GM23338 (cell line): ENCODE measurements around the gene TNFSF8. TPM values are rescaled to one million over a fixed set of nuclear protein-coding genes. Genes with fewer than 3 reads are reported as not detected.

ENCODE experiments used
- ATAC-seq: fragments of 200-7000 bp; cut with Tn5 transposase; 3 replicates; pipeline ENCODE4 v1.9.1; 2020
- DNase-seq: peaks from one replicate; pipeline ENCODE4 v3.0.0-alpha.2; 2015; ENCODE audit warnings: low spot score
- H2AFZ ChIP-seq: fragments of 200-600 bp; sonication (generic); 2 replicates; pipeline ENCODE4 v1.8.0; 2016; ENCODE audit warnings: antibody characterized with exemption, mild to moderate bottlenecking, moderate library complexity
- H3F3A ChIP-seq: fragments of 200-600 bp; sonication (generic); replicated peaks from 2 replicates; pipeline ENCODE4 v1.8.0; 2017; ENCODE audit warnings: antibody characterized with exemption, mixed run types, low read depth
- H3K27ac ChIP-seq: fragments of 200-600 bp; sonication (generic); 2 replicates; pipeline ENCODE4 v1.6.1; 2016; ENCODE audit warnings: low read depth
- H3K27me3 ChIP-seq: fragments of 200-600 bp; sonication (generic); 2 replicates; pipeline ENCODE4 v1.8.0; 2016; ENCODE audit warnings: mild to moderate bottlenecking, mixed run types, moderate library complexity; ENCODE audit not compliant: insufficient read depth
- H3K36me3 ChIP-seq: fragments of 200-600 bp; sonication (generic); 2 replicates; pipeline ENCODE4 v1.8.0; 2016; ENCODE audit warnings: mild to moderate bottlenecking; ENCODE audit not compliant: insufficient read depth
- H3K4me1 ChIP-seq: fragments of 200-600 bp; sonication (generic); 2 replicates; pipeline ENCODE4 v1.8.0; 2016; ENCODE audit warnings: mild to moderate bottlenecking, moderate library complexity; ENCODE audit not compliant: insufficient read depth
- H3K4me2 ChIP-seq: fragments of 200-600 bp; sonication (generic); 2 replicates; pipeline ENCODE4 v1.7.1; 2017; ENCODE audit warnings: mixed run types
- H3K4me3 ChIP-seq: fragments of 200-600 bp; sonication (generic); 2 replicates; pipeline ENCODE4 v1.6.1; 2016; ENCODE audit warnings: mixed run types
- H3K79me2 ChIP-seq: fragments of 200-600 bp; sonication (generic); replicated peaks from 2 replicates; pipeline ENCODE4 v1.8.0; 2017; ENCODE audit warnings: mild to moderate bottlenecking; ENCODE audit not compliant: insufficient read depth
- H3K9me2 ChIP-seq: fragments of 200-600 bp; sonication (generic); 2 replicates; pipeline ENCODE4 v1.8.0; 2017; ENCODE audit not compliant: insufficient read depth
- H4K20me1 ChIP-seq: fragments of 200-600 bp; sonication (generic); replicated peaks from 2 replicates; pipeline ENCODE4 v1.8.0; 2017; ENCODE audit warnings: mild to moderate bottlenecking; ENCODE audit not compliant: insufficient read depth
- H3K27ac Mint-ChIP-seq: 2 replicates; pipeline ENCODE4 v1.8.0; 2020; ENCODE audit warnings: inconsistent platforms, mild to moderate bottlenecking, moderate library complexity, mixed read lengths
- H3K27me3 Mint-ChIP-seq: 3 replicates; pipeline ENCODE4 v1.8.0; 2022; ENCODE audit warnings: low read depth, mild to moderate bottlenecking, moderate library complexity, mixed read lengths, inconsistent platforms; ENCODE audit not compliant: insufficient read depth, poor library complexity
- H3K36me3 Mint-ChIP-seq: 3 replicates; pipeline ENCODE4 v1.8.0; 2021; ENCODE audit warnings: low read depth, mild to moderate bottlenecking, inconsistent platforms, moderate library complexity, mixed read lengths
- H3K4me1 Mint-ChIP-seq: 3 replicates; pipeline ENCODE4 v1.8.0; 2020; ENCODE audit warnings: mild to moderate bottlenecking, inconsistent platforms, mixed read lengths
- H3K4me3 Mint-ChIP-seq: 3 replicates; pipeline ENCODE4 v1.8.0; 2021; ENCODE audit warnings: moderate library complexity, mild to moderate bottlenecking, inconsistent platforms, mixed read lengths
- H3K9me3 Mint-ChIP-seq: 3 replicates; pipeline ENCODE4 v1.8.0; 2020; ENCODE audit warnings: moderate library complexity, mild to moderate bottlenecking, inconsistent platforms, mixed read lengths
- CREB1 ChIP-seq: fragments of 250-450 bp; sonication (Bioruptor Pico); IDR thresholded peaks from 2 replicates; pipeline ENCODE4 v1.5.0; 2020; ENCODE audit warnings: low read depth, mild to moderate bottlenecking, moderate library complexity
- CTCF ChIP-seq, 2 experiments: fragments of 200-600 bp in 1 of 2; sonication (generic) in 1 of 2; conservative IDR thresholded peaks; 2 replicates each; pipeline versions ENCODE4 v1.5.1 to v1.6.1; 2016 to 2017; ENCODE audit warnings: antibody characterized with exemption in 2 of 2, low read depth in 2 of 2, mild to moderate bottlenecking in 2 of 2, moderate library complexity in 1 of 2
- JUNB ChIP-seq: IDR thresholded peaks from one replicate; pipeline ENCODE4 v1.6.1; 2016; ENCODE audit warnings: antibody characterized with exemption; ENCODE audit not compliant: unreplicated experiment
- NANOG ChIP-seq: IDR thresholded peaks from 2 replicates; pipeline ENCODE4 v1.6.1; 2016; ENCODE audit warnings: antibody characterized with exemption, borderline replicate concordance
- POLR2AphosphoS5 ChIP-seq: IDR thresholded peaks from 2 replicates; pipeline ENCODE4 v1.6.1; 2016; ENCODE audit warnings: antibody characterized with exemption, low read depth
- REST ChIP-seq: IDR thresholded peaks from one replicate; pipeline ENCODE4 v1.6.1; 2018; ENCODE audit warnings: antibody characterized with exemption; ENCODE audit not compliant: unreplicated experiment
- STAT1 ChIP-seq: IDR thresholded peaks from one replicate; pipeline ENCODE4 v1.6.1; 2016; ENCODE audit warnings: antibody characterized with exemption; ENCODE audit not compliant: unreplicated experiment
- ZNF114 ChIP-seq: fragments of 250-450 bp; sonication (Bioruptor Pico); IDR thresholded peaks from 2 replicates; pipeline ENCODE4 v1.5.0; 2020; ENCODE audit warnings: mild to moderate bottlenecking, moderate library complexity
- ZNF462 ChIP-seq: fragments of 250-450 bp; sonication (Bioruptor Pico); IDR thresholded peaks from 2 replicates; pipeline ENCODE4 v1.5.0; 2020; ENCODE audit warnings: mild to moderate bottlenecking, moderate library complexity
- polyA plus RNA-seq: library from polyadenylated mRNA; unstranded; fragments of >200 nt; fragmentation: Nextera tagmentation; extraction: Ambion mirVana; gene quantifications from 2 replicates; pipeline ENCODE4 v1.2.1, GENCODE V29; 2016
- total RNA-seq: library from RNA; depleted of rRNA; stranded (reverse); fragments of >200 nt; shearing (Covaris generic); gene quantifications from 2 replicates; pipeline ENCODE4 v1.2.3, GENCODE V29; 2014

Gene TNFSF8
- total and polyA plus RNA-seq, 2 experiments from 2014 or later: not detected

GRCh38 chr9:114937516-114937915 is 7.1 kb upstream of the TNFSF8 start (continued):
- TF ChIP-seq ZNF462 (CRISPR knock-in tag) (no peak), POLR2AphosphoS5 (no peak), STAT1 (no peak), CREB1 (CRISPR knock-in tag) (no peak)

GRCh38 chr9:114936581-114936980 is 6.2 kb upstream of the TNFSF8 start:
- Histone ChIP-seq H3K27me3 (peaks cover 79% of the 10 kb centered on the region), H4K20me1 (no peaks in the 10 kb centered on the region; the same call in none of the 2 replicates), H3K4me2 (no peak overlapping the region), H3K4me1 (0 out of 2 replicates have a peak, but pooled peaks cover 5% of the 10 kb centered on the region), H3K4me3 (no peak overlapping the region), H3K27ac (no peak overlapping the region), H3K9me2 (no peaks in the 10 kb centered on the region), H3K79me2 (no peaks in the 10 kb centered on the region), H2AFZ (no peak overlapping the region), H3F3A (no peaks in the 10 kb centered on the region), H3K36me3 (no peaks in the 10 kb centered on the region)
- no peak for DNase-seq
- H3K36me3 Mint-ChIP-seq: no peaks in the 10 kb centered on the region
- H3K9me3 Mint-ChIP-seq: no peaks in the 10 kb centered on the region
- peaks cover 41% of the 10 kb centered on the region for H3K27me3 Mint-ChIP-seq
- H3K4me3 Mint-ChIP-seq: no peak overlapping the region
- ATAC-seq: no peak
- H3K4me1 Mint-ChIP-seq: no peaks in the 10 kb centered on the region
- no peak overlapping the region for H3K27ac Mint-ChIP-seq
- TF ChIP-seq STAT1 (no peak), NANOG (no peak), REST (no peak), ZNF114 (no peak), JUNB (no peak), CTCF (conservative IDR thresholded peaks at IDR 0.05; ENCODE audit: low read depth in 2 of 2) (no peak)
